GM21825 (cell line): ENCODE measurements around the gene TSEN2.

ENCODE experiments used
- ATAC-seq: cut with Tn5 transposase; IDR thresholded peaks from one replicate; pipeline ENCODE4 v1.9.1; 2021; ENCODE audit warnings: mild to moderate bottlenecking, moderate library complexity; ENCODE audit not compliant: unreplicated experiment

The TSEN2 gene

DNA sequence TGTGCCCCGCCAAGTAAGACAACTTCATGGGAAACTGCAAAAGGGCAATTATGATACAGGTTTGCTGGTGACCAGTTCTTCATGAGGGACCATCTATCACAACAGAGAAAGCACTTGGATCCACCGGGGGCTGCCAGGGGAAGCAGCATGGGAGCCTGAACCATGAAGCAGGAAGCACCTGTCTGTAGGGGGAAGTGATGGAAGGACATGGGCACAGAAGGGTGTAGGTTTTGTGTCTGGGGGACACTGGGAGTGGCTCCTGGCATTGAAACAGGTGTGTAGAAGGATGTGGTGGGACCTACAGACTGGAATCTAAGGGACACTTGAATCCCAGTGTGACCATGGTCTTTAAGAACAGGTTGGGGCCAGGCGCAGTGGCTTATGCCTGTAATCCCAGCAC is 95.2 kb downstream of the TSEN2 start:
- ATAC-seq: no peak

DNA sequence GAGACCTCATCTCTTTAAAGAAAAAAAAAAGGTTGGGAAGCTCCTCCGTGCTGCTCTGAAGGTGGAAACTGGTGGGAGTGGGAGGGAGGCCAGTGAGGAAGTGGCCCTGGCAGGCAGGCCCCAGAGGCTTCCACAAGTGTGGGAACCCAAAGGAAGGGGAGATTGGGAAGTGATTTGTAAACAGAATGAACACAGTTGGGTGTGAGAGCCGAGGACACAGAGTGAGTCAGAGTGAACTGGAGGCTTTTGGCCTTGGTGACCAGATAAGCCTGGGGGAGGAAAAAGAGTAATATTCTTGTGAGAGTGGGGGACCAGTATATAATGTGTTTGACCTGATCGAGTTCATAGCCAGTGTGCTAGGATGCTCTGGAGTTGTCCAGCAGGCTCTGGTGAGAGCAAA is 95.6 kb downstream of the TSEN2 start:
- no peak for ATAC-seq

DNA sequence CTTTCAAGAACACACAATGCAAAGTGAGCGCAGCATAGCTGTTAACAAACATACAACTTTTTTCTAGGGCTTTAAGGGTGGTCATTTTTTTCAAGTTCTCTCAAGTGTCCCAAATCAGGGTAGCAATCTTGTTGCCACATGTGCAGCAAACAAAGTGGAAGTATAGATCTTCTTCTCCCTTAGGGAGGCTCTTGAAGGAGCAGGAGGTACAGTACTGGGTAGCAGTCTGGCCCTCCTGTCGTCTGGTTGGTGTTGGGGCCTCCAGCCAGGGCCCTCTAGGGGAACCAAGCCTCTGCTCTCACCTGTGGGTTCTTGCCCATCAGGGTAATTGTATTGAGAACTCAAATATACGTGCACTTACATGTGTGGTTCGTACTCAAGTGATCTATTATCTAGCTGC is 98.5 kb downstream of the TSEN2 start:
- ATAC-seq: no peak
